Upper lobe of left lung (tissue), 6 donors: ENCODE data around the gene NTN1. TPM values are rescaled to one million over a fixed set of nuclear protein-coding genes. Genes with fewer than 3 reads are reported as not detected.
A peak's percentile ranks its signal among the peaks of the same experiment; 100 is the strongest.

Source experiments
- ATAC-seq, 2 donors: fragments of 200-7000 bp; cut with Tn5 transposase; one replicate each; pipeline ENCODE4 v1.9.1; 2022; ENCODE audit warnings: mild to moderate bottlenecking in 2 of 2, moderate library complexity in 2 of 2; ENCODE audit not compliant: low FRiP score in 2 of 2
- DNase-seq, 2 donors: peaks; one replicate each; pipeline ENCODE4 v3.0.0-alpha.2; 2019 to 2020
- H3K27ac ChIP-seq, 4 donors: fragments of 200-600 bp; sonication (generic); one replicate each; pipeline ENCODE4 v1.5.1; 2016 to 2019
- H3K27me3 ChIP-seq, 4 donors: fragments of 200-600 bp; sonication (generic); one replicate each; pipeline ENCODE4 v1.5.1; 2017 to 2019
- H3K36me3 ChIP-seq, 4 donors: fragments of 200-600 bp; sonication (generic); one replicate each; pipeline ENCODE4 v1.5.1; 2016 to 2019
- H3K4me1 ChIP-seq, 4 donors: fragments of 200-600 bp; sonication (generic); one replicate each; pipeline ENCODE4 v1.5.1; 2018 to 2019
- H3K4me3 ChIP-seq, 4 donors: fragments of 200-600 bp; sonication (generic); one replicate each; pipeline ENCODE4 v1.5.1; 2017 to 2019; ENCODE audit warnings: mild to moderate bottlenecking in 2 of 4, moderate library complexity in 1 of 4
- H3K9me3 ChIP-seq, 4 donors: fragments of 200-600 bp; sonication (generic); one replicate each; pipeline ENCODE4 v1.5.1; 2018 to 2019
- EP300 ChIP-seq, 4 donors: sonication (generic); formaldehyde crosslinking; IDR thresholded peaks; one replicate each; pipeline ENCODE4 v1.5.1; 2017; ENCODE audit warnings: antibody characterized with exemption in 4 of 4, control low read depth in 2 of 4
- POLR2A ChIP-seq, 4 donors: fragments of 450-650 bp; IDR thresholded peaks; one replicate each; pipeline ENCODE4 v1.5.1; 2016 to 2017; ENCODE audit warnings: antibody characterized with exemption in 4 of 4, mild to moderate bottlenecking in 2 of 4
- POLR2AphosphoS5 ChIP-seq, 2 donors: sonication (generic); formaldehyde crosslinking; IDR thresholded peaks; one replicate each; pipeline ENCODE4 v1.5.1; 2017; ENCODE audit warnings: antibody characterized with exemption in 2 of 2
- WGBS, 2 donors: methylation state at CpG; one replicate each; pipeline ENCODE4 v1.1.5; 2017 to 2018; 5-methylcytosine and 5-hydroxymethylcytosine counted together
- total RNA-seq, 6 donors: library from RNA; depleted of rRNA in 4 of 6; stranded (reverse); fragments of >200 nt in 4 of 6; gene quantifications; one replicate each; pipeline versions ENCODE4 v1.1.0 to v1.2.1, GENCODE V29; 2016 to 2021
- TF ChIP-seq, protein P1 (sequence below), 6 experiments: fragments of 450-650 bp in 4 of 6; fragments of 200-600 bp in 2 of 6; sonication (generic) in 2 of 6; IDR thresholded peaks; one replicate each; pipeline ENCODE4 v1.5.1; 2016 to 2019; ENCODE audit warnings: antibody characterized with exemption in 6 of 6
- donor health status: DM: no; HTN: no; CAD: no; lungs with moderate emphysema.
- donor health status: DM: no; HTN: yes; CAD: no; lungs with severe emphysema.

The NTN1 gene
- total RNA-seq, 6 donors from 2014 or later: 2.6 to 9.1 (median 4.1) TPM

DNA sequence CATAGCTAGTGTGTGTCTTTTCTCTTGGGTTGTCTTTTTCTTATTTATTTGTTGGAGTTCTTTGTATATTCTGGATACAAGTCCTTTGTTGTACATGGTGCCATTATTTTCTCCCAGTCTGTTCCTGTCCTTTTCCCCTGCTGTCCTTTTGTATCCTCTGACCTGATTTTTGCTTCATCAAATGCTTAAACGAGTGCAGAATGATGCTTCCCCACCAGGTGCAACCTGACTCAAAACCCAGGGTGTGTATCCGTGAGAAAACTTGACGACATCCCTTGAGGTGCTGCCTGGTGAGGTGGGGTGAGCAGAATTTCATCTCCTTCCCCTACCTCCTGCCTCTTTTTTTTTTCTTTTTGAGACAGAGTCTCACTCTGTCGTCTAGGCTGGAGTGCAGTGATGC is 88.6 kb downstream of the NTN1 start:
- 64 to 85% methylated on average over 4 of the region's 4 CpGs for WGBS, 2 donors
- no peak for ATAC-seq
- no peak for DNase-seq

DNA sequence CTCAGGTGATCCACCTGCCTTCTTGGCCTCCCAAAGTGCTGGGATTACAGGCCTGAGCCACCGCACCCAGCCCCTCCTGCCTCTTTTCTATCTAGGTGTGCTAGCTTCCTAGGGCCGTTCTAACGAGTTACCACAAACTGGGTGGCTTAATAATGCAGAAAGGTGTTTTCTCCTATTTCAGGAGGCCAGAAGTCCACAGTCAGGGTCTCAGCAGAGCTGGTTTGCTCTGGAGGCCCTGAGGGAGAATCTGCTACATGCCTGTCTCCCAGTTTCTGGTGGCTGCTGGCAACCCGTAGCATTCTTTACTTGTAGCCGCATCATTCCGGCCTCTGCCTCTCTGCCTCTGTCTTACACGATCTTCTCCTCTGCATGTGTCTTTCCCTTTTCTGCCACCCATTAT is 89.2 kb downstream of the NTN1 start:
- 90 to 91% methylated on average over 7 of the region's 7 CpGs for WGBS, 2 donors
- Histone ChIP-seq H3K9me3 (no peaks in the 10 kb centered on the region), H3K4me1 (peaks cover 0 to 4% (median 2%) of the 10 kb centered on the region in 4 donors), H3K27me3 (no peaks in the 10 kb centered on the region), H3K4me3 (no peak overlapping the region), H3K36me3 (no peaks in the 10 kb centered on the region), H3K27ac (no peak overlapping the region)
- TF ChIP-seq EP300 (IDR thresholded peaks at IDR 0.05) (no peak), POLR2AphosphoS5 (IDR thresholded peaks at IDR 0.05) (no peak), POLR2A (IDR thresholded peaks at IDR 0.05) (no peak)
- TF ChIP-seq, protein P1, sequence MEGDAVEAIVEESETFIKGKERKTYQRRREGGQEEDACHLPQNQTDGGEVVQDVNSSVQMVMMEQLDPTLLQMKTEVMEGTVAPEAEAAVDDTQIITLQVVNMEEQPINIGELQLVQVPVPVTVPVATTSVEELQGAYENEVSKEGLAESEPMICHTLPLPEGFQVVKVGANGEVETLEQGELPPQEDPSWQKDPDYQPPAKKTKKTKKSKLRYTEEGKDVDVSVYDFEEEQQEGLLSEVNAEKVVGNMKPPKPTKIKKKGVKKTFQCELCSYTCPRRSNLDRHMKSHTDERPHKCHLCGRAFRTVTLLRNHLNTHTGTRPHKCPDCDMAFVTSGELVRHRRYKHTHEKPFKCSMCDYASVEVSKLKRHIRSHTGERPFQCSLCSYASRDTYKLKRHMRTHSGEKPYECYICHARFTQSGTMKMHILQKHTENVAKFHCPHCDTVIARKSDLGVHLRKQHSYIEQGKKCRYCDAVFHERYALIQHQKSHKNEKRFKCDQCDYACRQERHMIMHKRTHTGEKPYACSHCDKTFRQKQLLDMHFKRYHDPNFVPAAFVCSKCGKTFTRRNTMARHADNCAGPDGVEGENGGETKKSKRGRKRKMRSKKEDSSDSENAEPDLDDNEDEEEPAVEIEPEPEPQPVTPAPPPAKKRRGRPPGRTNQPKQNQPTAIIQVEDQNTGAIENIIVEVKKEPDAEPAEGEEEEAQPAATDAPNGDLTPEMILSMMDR (IDR thresholded peaks at IDR 0.05): no peak
- no peak for ATAC-seq
- DNase-seq: no peak

More for the DNA sequence above, 88.6 kb downstream of the NTN1 start:
- H3K9me3 ChIP-seq: no peaks in the 10 kb centered on the region
- no peaks in the 10 kb centered on the region for H3K27me3 ChIP-seq
- no peaks in the 10 kb centered on the region for H3K36me3 ChIP-seq
- H3K27ac ChIP-seq: no peak overlapping the region
- no peaks in the 10 kb centered on the region for H3K4me1 ChIP-seq
- TF ChIP-seq EP300 (IDR thresholded peaks at IDR 0.05) (no peak), POLR2AphosphoS5 (IDR thresholded peaks at IDR 0.05) (no peak), POLR2A (IDR thresholded peaks at IDR 0.05) (no peak)
- TF ChIP-seq, protein P1 (IDR thresholded peaks at IDR 0.05): no peak
- no peak overlapping the region for H3K4me3 ChIP-seq

DNA sequence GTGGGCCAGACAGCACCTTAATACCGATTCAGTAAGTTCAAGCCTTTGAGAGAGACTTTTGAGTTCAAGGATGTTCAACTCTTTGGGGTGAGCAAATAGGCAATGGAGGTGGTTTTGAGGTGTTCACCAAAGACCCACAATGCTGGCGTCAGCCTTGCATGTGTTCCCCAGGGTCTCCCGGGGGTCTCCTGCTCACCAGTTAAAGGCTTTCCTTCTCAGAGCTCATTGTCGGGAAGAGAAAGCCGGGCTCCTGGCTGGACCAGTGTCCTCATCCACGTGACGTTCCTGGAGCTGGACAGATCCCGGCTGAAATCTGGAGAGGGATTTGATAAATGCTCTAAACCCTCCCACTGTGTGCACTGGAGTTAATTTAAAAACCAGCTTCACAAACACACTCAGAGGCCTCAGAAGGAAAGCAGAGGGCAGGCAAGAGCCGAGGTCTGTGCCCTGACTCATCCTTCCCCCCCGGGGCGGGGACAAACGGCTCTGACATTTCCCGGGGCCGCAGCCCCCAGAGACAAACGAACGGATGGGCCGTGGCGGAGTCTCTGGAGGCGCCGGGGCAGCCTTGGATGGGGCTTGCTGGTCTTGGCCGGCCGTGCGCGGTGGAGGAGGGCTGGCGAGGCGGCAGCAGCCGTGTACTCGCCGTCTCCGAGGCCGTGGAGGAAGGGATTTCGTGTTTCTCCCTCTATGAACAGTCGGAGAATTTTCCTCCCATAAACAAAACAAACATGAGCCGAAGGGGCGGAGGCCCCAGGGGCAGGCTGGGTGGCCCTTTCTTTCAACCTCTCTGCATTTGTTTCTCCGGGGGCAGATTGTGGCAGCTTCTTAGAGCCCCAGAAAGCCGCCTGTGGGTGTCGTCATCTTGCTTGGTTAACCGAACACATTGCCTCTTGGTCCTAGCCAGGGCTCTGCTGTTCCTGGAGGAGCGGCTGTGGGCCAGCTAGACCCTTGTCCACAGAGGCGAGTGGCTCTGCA is 94.2 kb downstream of the NTN1 start:
- Histone ChIP-seq H3K4me3 (peak overlapping the region in 3 of 4 donors; percentile 20 to 37 (median 34)), H3K4me1 (peaks cover 0 to 9% (median 3%) of the 10 kb centered on the region in 4 donors), H3K9me3 (peaks cover 0 to 7% (median 2%) of the 10 kb centered on the region in 4 donors), H3K27me3 (no peaks in the 10 kb centered on the region), H3K36me3 (no peaks in the 10 kb centered on the region), H3K27ac (peak overlapping the region in 3 of 4 donors; percentile 34 to 69 (median 61))
- 31 to 38% methylated on average over 8 to 41 of the region's 41 CpGs for WGBS, 2 donors
- peak; percentile 63 to 81 for ATAC-seq
- peak in 1 of 2 donors; percentile 87 for DNase-seq
- TF ChIP-seq, protein P1 (IDR thresholded peaks at IDR 0.05): peak in 2 of 6 experiments; percentile 20 to 23
- TF ChIP-seq EP300 (IDR thresholded peaks at IDR 0.05): no peak

DNA sequence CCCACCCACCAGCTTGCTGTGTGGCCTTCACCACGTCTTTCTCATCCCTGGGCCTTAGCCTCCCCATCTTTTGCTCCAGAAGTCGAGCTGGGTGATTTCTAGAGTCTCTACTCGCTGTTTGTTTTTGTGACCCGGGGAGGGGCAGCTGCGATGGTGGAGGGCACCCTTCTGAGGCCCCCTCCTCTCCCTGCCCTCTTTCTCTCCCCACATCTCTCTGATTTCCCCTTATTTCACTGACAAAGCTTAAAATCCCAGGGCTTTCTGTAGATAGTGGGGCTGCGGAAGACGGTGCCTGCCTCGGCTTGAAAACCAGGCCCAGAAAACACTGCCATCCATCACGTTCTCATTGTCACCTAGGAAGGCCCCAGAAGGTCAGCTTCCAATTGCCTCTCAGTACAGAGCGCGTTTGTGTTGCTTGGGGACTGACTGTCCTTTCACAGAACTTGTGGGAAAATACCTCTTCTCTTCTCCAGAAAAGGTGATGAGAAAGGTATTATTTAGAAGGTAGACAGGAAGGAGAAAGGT is 95.1 kb downstream of the NTN1 start:
- no peak overlapping the region for H3K4me3 ChIP-seq
- ATAC-seq (no peak), DNase-seq (no peak)
- 70 to 75% methylated on average over 7 to 11 of the region's 11 CpGs for WGBS, 2 donors
- TF ChIP-seq POLR2AphosphoS5 (IDR thresholded peaks at IDR 0.05) (no peak), EP300 (IDR thresholded peaks at IDR 0.05) (no peak), POLR2A (IDR thresholded peaks at IDR 0.05) (no peak)
- TF ChIP-seq, protein P1 (IDR thresholded peaks at IDR 0.05): no peak
- no peaks in the 10 kb centered on the region for H3K27me3 ChIP-seq
- H3K27ac ChIP-seq: peak overlapping the region in 1 of 4 donors; percentile 69
- peaks cover 0 to 9% (median 3%) of the 10 kb centered on the region in 4 donors for H3K4me1 ChIP-seq
- H3K36me3 ChIP-seq: no peaks in the 10 kb centered on the region
- peaks cover 0 to 7% (median 2%) of the 10 kb centered on the region in 4 donors for H3K9me3 ChIP-seq
